ENCODE data around the gene SERF2.

GRCh38 chr15:43751885-43752284, 40.2 kb upstream of the SERF2 start:
- no peak for TF ChIP-seq EZH2phosphoT487 (conservative IDR thresholded peaks at IDR 0.05; ENCODE audit: low read length)
- TF ChIP-seq CTCF (IDR thresholded peaks at IDR 0.05; ENCODE audit: insufficient read depth, low read length, poor library complexity, severe bottlenecking): no peak

Measured in SU-DHL-6 (cell line).